Measurements from ENCODE around the gene LRGUK. TPM values are rescaled to one million over a fixed set of nuclear protein-coding genes. Genes with fewer than 3 reads are reported as not detected.

The LRGUK gene
- polyA plus RNA-seq, 1 experiment: 0.07 TPM

GRCh38 chr7:134307320-134307719 is 180.2 kb downstream of the LRGUK start:
- no peaks in the 10 kb centered on the region for H3K9me3 ChIP-seq (ENCODE audit: control insufficient read depth, insufficient read depth, low read length)
- DNase-seq (ENCODE audit: low read depth, low spot score): no peak

GRCh38 chr7:134308548-134308947 is 181.4 kb downstream of the LRGUK start:
- ChIA-PET CTCF (no interaction called here), POLR2A (no interaction called here)
- DNase-seq (ENCODE audit: low read depth, low spot score): no peak
- Histone ChIP-seq H3K27ac (ENCODE audit: low read depth, low read length) (no peak overlapping the region), H3K4me3 (ENCODE audit: low read depth, low read length) (no peak overlapping the region), H3K27me3 (ENCODE audit: control insufficient read depth, insufficient read depth, low read length) (no peaks in the 10 kb centered on the region), H3K9me3 (ENCODE audit: control insufficient read depth, insufficient read depth, low read length) (no peaks in the 10 kb centered on the region)
- TF ChIP-seq CTCF (IDR thresholded peaks at IDR 0.05; ENCODE audit: low read depth, low read length): no peak

More at GRCh38 chr7:134307320-134307719, 180.2 kb downstream of the LRGUK start:
- no peaks in the 10 kb centered on the region for H3K27me3 ChIP-seq (ENCODE audit: control insufficient read depth, insufficient read depth, low read length)
- TF ChIP-seq CTCF (IDR thresholded peaks at IDR 0.05; ENCODE audit: low read depth, low read length): no peak
- H3K27ac ChIP-seq (ENCODE audit: low read depth, low read length): no peak overlapping the region
- no peak overlapping the region for H3K4me3 ChIP-seq (ENCODE audit: low read depth, low read length)
- CTCF ChIA-PET: no interaction called here
- POLR2A ChIA-PET: no interaction called here

GRCh38 chr7:134311807-134312206 is 184.7 kb downstream of the LRGUK start:
- Histone ChIP-seq H3K9me3 (ENCODE audit: control insufficient read depth, insufficient read depth, low read length) (peaks cover 2% of the 10 kb centered on the region; the same call in 1 of the 2 replicates), H3K27ac (ENCODE audit: low read depth, low read length) (no peak overlapping the region), H3K27me3 (ENCODE audit: control insufficient read depth, insufficient read depth, low read length) (no peaks in the 10 kb centered on the region), H3K4me3 (ENCODE audit: low read depth, low read length) (no peak overlapping the region)
- POLR2A ChIA-PET: no interaction called here
- no peak for TF ChIP-seq CTCF (IDR thresholded peaks at IDR 0.05; ENCODE audit: low read depth, low read length)
- no peak for DNase-seq (ENCODE audit: low read depth, low spot score)
- CTCF ChIA-PET: no interaction called here

- TF ChIP-seq CTCF (IDR thresholded peaks at IDR 0.05; ENCODE audit: low read depth, low read length): no peak
- Histone ChIP-seq H3K27ac (ENCODE audit: low read depth, low read length) (no peak overlapping the region), H3K27me3 (ENCODE audit: control insufficient read depth, insufficient read depth, low read length) (no peaks in the 10 kb centered on the region), H3K9me3 (ENCODE audit: control insufficient read depth, insufficient read depth, low read length) (peaks cover 2% of the 10 kb centered on the region; the same call in 1 of the 2 replicates), H3K4me3 (ENCODE audit: low read depth, low read length) (no peak overlapping the region)
- POLR2A ChIA-PET: no interaction called here
- CTCF ChIA-PET: interaction anchor here (0.6 kb wide), 1 partner anchor 234 kb away, joined by 4 read pairs; no protein-coding TSS in a partner anchor
- DNase-seq (ENCODE audit: low read depth, low spot score): no peak
Measured at GRCh38 chr7:134312717-134313116, 185.6 kb downstream of the LRGUK start.

DNA sequence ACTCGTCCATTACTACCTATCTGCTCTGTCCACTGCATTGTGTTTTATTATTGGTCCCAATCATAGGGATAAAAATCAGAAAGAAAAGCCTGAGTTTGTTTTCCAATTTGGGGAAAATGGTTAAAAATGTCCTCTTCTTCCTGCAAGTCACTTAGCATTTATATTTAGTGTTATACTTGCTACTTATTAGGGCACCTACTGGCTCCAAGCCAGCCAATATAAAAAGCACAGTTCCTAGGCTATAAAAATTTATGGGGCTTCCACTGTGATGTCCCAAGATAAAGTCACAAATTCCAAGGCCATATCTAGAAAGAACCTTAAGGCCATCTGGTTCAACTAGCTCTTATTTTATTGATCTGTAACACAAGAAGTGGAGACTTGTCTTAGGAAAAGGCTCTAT is 186.4 kb downstream of the LRGUK start:
- Histone ChIP-seq H3K9me3 (ENCODE audit: control insufficient read depth, insufficient read depth, low read length) (peaks cover 2% of the 10 kb centered on the region; the same call in 1 of the 2 replicates), H3K27ac (ENCODE audit: low read depth, low read length) (no peak overlapping the region), H3K27me3 (ENCODE audit: control insufficient read depth, insufficient read depth, low read length) (no peaks in the 10 kb centered on the region), H3K4me3 (ENCODE audit: low read depth, low read length) (no peak overlapping the region)
- POLR2A ChIA-PET: no interaction called here
- CTCF ChIA-PET: interaction anchor here (0.6 kb wide), 1 partner anchor 233 kb away, joined by 4 read pairs; no protein-coding TSS in a partner anchor
- no peak for TF ChIP-seq CTCF (IDR thresholded peaks at IDR 0.05; ENCODE audit: low read depth, low read length)
- no peak for DNase-seq (ENCODE audit: low read depth, low spot score)

Other genes starting within 250 kb of the LRGUK start
- gene SLC35B4, start 189.6 kb downstream of the LRGUK start, polyA plus RNA-seq (2011; rRNA removed): 26.1 and 27.9 TPM in 2 replicates

Measured in AG04450 (cell line).